NCI-H146 treated with DMSO at 0.1 percent for 48 hours (cell line): ENCODE data around the gene PTTG1IP.
A peak's percentile ranks its signal among the peaks of the same experiment; 100 is the strongest.
"Not testable (repeated sequence)": the region's sequence is repeated elsewhere in the genome, so short reads cannot be mapped to it uniquely, and the experiment has no call there.

Experiments used
- DNase-seq: peaks from one replicate; lab custom pipeline; 2025; ENCODE audit not compliant: unreplicated experiment; lab: John Stamatoyannopoulos, UW

Gene PTTG1IP, protein sequence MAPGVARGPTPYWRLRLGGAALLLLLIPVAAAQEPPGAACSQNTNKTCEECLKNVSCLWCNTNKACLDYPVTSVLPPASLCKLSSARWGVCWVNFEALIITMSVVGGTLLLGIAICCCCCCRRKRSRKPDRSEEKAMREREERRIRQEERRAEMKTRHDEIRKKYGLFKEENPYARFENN

DNA sequence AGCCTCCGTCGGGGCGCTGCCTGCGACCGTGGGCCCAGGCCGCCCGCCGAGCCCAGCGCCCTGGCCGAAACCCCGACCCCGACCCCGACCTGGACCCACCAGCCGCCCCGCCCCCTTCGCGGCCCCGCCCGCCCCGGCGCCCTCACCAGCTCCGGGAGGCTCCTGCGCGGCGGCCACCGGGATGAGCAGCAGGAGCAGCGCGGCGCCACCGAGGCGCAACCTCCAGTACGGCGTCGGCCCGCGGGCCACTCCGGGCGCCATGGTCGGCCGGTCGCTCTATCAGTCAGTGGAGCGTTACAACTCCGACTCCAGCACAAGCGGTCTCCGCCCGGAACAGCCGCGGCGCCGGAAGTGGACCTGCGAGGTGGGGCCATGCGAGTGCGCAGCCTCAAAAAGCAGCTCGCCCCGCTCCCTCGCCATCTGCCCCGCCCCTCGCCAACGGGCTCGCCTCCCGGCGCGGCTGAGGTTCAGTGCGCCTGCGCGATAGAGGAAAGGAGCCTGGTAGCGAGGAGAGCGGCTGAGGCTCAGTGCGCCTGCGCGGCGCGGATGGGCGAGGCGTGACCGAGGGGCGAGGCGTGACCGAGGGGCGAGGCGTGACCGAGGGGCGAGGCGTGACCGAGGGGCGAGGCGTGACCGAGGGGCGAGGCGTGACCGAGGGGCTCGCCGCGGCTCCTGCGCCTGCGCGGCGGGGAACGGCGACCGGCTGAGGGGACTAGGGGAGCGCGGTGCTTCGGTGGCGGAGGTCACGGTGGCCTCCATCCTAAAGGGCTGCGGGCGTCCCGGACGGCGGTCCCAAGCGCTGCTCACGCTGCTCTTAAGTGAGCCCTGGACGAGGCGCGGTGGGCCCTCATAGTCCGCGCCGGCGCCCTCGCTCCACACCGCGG is at the start of gene PTTG1IP:
Gene PTTG1IP (minus strand): TSS at position 335 of the 884 bp plus-strand sequence. CDS start 74 bp downstream, at position 261.
- DNase-seq, result peak; percentile 84

DNA sequence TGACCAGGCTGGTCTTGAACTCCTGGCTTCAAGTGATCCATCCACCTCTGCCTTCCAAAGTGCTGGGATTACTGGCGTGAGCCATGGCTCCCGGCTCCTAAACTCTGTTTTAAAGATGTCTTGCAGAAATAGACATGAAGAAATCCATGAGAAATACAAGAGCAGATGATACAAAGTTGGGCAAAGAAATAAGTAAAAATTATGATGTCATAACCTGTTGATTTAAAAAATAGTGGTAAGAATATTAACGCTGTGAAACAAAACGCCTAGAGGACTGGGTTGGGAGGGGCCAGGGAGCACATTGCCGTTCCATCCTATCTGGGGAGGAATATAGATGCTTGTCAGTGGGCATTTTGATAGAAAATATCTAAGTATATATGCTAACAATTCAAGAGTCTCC is 48.4 kb upstream of the PTTG1IP start:
- no peak for DNase-seq

DNA sequence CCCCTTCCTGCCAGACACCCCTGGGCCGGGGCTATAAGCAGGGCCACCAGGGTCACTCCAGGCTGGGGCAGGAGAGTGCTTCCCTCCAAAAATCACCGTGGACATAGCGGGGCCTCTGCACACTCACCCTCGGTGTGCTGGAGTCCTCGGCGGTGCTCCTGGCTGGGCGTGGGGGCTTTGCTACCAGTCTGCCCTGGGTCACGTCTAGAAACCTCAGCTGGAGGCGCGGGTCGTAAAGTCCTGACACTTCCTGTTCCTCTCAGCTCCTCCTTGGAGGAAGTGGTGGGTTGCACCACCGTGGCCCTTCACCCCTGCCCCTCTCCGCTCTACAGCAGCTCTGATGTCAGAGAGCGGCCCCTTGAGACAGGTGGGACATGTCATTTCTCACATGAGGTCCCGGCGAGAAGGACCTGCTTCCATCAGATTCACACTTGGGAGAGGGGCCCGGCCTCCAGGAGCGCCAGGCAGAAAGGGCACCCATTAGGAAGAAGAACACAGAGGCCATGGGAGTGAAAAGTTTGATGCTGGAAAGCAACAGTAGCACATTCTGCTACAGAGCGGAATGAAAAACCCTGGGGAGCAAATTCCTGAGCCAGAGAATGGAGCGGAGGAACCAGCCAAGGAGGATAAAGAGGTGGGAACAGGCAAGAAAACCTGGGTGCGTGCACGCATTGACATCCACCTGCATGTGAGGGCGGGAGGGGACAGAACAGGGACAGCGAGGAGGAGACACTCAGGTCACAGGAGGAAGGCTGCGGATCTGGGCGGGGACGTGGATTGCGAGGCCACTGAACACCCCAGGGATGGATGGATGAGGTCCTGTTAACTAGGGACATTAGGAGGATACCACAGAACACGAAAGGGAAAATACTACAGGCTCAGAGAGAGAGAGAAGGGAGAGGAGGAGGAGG is 47.5 kb upstream of the PTTG1IP start, which contains the start of gene ITGB2:
Gene ITGB2 (minus strand): TSS at position 206 of the 911 bp plus-strand sequence. CDS start 10,117 bp downstream, outside the sequence.
- no peak for DNase-seq

DNA sequence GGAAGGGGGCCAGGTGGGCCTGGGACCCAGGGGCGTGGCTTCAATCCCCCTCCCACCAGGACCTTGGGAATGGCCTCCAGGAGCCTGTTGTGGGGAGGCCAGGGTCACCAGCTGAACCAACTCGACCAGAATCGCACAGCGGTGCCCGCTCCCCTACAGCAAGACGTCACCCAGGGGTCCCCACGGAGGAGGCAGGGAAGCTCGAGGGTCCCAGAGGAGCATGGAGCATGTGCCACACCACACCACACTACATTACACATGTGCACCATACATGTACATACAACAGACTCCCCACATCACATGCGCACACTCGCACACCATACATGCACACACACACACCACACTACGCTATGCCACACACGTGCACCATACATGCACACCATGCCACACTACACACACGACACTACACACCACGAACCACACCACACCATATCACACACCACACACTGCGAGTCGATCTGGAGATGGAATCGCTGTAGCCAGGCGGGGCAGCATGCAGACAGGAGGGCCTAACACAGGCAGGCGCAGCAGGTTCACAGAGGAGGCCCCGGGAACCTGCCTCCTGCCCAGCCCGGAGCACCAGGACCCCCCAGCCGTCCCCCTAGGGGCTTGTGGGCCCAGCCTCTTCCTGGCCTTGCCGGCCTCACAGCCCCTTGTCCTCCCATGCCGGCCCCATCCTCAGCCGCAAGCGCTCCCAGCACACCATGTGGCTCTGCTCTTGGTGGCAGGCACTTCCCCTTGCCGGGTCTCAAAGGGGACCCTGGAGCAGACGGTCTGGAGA is 46.6 kb upstream of the PTTG1IP start:
- no peak for DNase-seq

DNA sequence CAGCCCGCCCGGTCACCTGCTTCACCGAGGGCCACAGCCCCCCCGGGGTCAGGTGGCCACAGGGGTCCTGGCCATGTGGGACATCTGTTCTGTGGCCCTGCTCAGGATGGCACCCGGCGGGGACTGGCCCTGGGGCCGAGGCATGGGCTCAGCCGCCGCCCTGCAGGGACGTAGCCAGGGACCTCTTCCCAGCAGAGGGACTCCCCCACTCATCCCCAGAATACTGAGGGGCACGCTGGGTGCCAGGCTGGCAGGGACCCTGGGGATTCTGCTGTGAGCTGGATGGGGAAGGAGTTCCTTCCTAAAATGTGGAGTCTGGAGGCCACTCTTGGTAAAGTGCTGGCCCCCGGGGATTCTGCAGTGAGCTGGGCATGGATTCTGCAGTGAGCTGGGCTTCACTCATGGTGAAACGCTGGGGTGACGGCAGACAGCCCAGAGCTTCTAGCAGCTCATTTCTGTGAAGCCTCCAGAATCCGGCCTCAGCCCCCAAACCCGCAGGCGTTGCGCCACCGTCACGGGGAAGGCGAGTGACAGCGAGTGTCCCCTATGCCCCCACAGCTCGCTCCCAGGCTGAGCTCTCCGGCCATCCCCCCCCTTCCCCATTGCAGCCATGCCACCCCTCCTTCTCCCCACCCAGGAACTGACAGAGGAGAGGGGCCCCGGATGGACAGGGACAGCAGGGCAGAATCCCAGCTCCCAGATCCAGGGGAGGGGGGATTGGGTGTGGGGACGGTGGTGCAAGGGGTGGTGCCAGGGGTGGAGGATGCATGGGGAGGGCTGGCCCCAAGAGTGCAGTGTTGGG is 45.8 kb upstream of the PTTG1IP start:
- no peak for DNase-seq

DNA sequence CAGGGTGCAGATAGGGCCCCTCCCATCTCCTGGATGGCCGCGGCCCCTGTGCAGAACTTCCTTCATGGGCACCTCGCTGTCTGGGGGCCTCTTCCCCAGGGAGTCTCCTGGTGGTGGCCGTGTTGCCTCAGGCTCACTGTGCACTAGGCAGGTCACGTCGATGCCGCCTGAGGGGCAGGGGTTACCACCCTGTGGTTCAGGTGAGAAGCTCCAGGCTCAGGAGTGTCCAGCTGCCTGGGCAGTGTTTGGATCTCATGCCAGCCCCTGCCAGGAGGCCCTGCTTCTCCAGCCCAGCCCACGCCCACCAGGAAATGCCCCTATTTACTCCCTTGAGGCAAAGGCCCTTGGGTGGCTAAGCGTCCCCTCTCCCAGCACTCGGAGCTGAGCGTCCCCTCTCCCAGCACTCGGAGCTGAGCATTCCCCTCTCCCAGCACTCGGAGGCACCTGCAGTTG is 45.1 kb upstream of the PTTG1IP start:
- no peak for DNase-seq

DNA sequence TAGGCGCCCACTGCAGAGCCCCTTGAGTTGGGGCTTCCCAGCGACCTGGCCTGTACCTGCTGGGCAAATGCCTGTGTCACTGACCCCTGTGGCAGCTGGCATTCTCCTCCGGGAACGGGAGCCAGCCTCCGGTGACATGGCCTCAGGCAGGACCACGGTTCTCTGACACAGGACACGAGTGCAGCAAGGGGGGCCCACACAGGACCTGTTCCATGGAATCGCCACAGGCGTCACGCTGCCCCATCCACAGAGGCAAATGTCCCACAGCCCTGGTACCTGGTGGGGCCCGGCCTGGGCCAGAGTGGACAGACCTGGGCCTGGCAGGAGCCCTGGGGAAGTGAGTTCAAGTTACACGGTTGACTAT is 44.6 kb upstream of the PTTG1IP start:
- DNase-seq, result no peak

DNA sequence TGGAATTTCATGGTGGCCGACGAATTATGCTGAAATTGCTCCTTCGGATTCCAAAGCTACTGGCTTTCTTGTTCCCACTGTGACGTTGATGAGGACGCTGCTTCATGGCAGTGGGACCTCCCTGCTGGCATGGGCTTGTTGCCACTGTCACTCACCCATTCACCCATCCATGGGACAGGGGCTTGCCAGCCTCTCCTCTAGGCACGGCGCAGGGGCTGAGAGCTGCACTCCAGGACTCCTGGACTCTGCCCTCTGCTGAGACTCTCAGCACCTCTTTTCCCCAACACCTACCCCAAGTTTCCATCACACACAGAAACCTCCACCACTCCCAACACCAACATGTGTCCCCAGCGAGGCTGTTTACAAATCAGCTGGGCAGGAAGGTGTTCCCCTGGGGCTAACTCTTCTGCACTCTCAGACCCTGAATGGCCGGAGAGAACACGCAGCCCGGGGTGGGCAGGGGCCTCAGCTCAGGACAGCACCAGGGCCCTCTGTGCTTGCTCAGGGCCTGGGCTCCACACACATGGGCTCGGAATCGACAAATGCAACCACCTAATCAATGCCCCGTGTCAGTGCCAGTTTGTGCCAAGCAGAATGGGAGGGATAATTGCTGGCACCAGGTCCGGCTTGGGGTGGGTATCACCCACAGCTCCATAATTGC is 44.1 kb upstream of the PTTG1IP start:
- no peak for DNase-seq

DNA sequence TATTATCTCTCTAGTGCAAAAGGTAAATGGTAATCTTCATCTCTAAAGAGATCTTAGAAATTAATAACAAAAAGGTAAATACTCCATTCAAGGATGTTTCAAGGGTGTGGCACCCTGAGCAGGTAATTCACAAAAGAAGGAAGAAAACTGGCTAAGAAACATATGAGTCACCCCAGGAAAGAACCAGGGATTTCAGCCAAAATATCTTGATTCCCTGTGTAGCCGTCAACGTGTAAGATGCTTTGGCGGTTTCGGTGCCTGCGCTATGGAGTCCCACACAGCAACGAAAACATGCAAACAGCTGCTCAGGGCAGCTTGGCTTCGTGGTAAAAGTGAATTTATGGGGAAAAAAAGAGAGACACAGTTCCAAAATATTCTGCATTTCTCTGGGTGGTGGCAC is 43.5 kb upstream of the PTTG1IP start:
- DNase-seq, result no peak

DNA sequence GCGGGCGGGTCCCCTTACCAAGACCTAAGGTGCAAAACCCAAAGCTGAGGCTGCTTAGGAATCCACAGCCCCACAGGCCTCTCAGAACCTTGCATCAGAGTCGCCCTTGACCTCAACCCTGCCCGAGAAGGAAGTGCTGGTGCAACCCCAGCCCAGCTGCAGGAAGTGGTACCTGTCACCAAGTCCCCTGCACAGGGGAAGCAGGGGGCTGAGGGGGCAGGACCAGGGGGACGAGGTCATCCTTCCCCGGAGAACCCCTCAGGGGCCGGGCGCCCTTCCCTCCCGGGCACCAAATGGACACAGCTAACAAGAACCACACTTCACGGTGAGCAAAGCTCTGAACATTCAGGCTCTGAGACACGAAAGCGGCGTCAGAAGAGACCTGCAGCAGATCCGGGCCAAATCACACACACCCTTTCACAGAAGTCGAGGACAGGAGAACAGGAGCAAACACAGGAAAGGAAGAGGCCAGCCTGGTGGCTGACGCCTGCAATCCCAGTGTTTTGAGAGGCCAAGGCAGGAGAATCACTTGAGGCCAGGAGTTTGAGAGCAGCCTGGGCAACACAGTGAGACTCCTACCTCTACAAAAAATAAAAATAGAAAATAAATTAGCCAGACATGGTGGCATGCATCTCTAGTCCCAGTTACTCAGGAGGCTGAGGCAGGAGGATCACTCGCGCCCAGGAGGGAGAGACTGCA is 40.8 kb upstream of the PTTG1IP start:
- DNase-seq, result no peak

DNA sequence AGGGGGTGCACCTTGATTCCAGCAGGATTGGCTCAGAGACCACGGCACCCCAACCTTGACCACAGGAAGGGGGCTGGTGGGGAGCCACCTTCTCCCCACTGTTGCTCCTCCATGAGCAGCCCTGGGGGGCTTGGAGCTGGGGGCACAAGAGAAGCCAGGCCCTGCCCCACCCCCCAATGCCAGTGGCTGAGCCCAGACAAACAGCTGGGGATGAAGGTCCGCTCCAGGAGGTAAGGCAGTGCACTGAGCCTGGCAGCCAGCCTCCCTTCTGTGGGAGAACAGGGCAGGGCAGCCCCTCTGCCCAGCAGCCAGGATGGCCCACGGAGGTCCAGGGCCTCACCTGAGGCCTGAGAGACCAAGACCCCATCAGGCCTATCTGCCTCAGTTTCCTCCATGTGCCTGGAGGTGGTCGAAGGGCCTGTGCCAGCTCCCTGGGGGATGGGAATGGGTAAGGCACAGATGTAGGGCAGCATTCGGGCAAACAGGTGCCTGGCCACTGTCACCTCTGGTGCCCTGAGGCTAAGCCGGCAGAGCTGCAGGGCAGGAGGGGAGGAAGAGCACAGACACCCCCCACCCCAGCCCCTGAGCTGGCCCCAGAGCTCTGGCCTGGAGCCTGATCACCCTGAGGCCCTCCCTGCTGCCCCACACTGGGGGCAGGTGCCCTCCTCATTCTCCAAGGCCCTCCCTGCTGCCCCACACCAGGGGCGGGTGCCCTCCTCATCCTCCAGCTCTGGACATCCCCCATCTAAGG is 40.1 kb upstream of the PTTG1IP start:
- no peak for DNase-seq

DNA sequence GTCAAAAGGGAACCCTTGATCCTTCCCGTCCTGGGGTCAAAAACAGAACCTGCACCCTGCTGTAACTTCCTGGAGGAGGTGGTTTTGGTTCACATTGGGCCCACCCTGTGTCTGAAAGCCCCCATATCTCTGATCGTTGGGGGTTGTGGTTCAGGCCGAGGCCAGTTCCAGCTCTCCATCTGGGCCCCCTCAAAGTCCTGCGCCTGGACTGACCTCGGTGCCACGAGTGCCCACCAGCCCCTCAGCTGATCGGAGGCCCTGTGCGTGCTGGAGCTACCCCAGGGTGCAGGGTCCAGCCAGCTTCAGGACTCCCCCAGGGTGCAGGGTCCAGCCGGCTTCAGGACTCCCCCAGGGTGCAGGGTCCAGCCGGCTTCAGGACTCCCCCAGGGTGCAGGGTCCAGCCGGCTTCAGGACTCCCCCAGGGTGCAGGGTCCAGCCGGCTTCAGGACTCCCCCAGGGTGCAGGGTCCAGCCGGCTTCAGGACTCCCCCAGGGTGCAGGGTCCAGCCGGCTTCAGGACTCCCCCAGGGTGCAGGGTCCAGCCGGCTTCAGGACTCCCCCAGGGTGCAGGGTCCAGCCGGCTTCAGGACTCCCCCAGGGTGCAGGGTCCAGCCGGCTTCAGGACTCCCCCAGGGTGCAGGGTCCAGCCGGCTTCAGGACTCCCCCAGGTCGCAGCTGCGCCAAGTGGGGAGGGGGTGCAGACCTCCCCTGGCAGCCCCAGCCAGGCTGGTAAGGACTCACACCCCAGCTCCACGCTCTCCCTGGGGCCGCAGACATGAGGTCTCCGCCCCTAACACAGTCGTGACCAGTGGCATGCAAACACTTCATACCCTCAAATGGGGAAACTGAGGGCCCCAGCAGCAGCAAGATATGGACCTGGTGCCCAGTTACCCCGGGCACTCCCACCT is 39.3 kb upstream of the PTTG1IP start:
- DNase-seq, result not testable (repeated sequence)

DNA sequence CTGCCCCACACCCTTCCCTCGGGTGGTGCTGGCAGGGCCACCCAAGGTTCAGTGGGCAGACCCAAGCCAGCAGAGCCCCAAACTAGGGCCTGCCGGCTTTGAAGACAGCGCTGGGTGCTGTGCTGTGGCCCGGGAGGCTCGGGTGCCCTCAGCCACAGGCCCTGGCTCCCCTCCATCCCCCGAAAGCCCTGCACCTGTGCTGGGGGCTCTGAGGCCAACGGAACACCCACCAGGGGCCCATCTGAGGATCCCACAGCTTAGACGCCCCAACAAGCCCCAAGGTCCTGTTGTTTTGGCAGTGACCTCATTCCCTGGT is 38.6 kb upstream of the PTTG1IP start:
- DNase-seq, result no peak

DNA sequence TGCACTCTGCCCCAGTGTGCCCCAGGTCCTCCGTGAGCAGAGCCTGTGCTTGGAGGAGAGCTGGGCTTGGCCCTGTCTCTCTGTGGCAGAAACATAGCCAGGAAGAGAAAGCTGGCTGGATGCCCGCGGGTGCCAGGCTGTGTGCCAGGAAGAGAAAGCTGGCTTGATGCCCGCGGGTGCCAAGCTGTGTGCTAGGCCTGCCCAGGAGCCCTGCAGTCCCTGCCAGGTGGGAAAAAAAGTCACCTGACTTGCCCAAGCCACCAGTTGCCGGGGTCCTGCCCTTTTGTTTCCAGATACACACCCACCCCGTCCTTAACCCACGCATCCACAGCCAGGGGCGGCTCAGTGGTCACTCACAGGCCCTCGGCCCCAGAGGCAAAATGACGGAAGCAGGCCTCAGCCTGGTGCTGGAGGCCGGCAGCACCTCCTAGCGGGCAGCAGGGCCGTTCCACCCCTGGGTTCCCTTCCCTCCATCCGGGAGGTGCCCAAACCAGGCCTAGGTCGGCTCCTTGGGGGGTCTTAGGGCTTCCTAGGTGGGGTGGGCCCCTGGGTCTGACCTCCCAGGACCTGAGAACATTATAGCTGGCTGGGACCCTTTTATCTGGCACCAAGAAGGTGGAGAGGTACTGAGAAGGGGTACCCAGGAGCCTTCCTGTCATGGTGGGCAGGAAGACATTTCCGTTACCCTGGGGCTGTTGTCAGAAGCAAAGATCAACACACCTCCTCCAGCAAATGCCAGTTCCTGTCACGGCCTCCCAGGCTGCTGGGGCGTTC is 38.1 kb upstream of the PTTG1IP start:
- DNase-seq, result no peak

DNA sequence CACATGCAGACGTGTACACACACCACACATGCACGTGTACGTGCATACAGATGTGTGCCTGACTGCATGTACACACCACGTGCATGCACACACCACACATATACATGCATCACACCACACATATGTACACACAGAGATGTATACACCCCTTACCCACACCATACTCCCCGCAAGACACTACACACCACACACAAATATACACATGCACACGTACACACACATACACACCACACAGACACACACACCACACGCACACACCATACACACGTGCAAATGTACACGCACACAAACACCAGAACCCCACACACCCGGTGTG is 37.5 kb upstream of the PTTG1IP start:
- no peak for DNase-seq

DNA sequence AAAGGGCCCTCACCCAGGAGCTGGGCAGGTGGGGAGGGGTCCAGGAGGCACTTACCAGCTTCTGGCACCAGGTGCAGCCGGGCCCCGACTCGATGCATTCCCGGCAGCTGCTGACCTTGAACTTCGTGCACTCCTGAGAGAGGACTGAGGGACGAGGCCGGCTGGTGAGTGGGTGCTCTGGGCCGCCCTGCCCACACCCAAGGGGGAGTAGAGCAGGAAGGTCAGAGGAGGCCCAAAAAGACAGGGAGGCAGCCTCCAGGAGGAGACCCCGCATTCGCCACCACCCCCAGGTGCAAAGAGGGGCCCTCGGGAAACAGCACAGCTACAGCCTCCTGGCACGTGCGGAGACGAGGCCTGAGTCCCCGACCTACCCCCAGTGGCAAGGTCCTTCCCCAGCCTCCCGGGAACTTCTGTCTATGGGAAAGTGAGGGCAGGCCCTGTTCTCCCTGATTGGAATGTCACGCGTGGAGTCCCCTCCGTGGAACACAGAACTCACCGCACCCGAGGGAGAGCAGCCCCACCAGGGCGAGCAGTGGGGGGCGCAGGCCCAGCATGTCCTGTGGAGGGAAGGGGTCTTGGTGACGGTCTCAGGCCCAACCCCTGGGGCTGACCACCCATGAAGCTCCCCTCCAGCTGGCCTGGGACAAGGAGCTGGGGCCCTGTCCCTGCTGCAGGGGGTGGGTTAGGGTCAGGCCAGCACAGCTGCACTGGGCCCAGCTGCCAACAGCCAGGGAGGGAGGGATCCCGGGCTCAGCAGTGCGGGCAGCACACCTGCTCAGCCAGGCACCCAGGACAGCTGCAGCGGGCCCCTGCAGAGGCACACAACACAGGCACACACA is 37.0 kb upstream of the PTTG1IP start:
- no peak for DNase-seq
